HepG2 (cell line): ENCODE results near the gene SFTA2. TPM values are rescaled to one million over a fixed set of nuclear protein-coding genes. Genes with fewer than 3 reads are reported as not detected.

Source experiments
- ATAC-seq: fragments of 200-7000 bp; cut with Tn5 transposase; 3 replicates; pipeline ENCODE4 v1.9.1; 2020; ENCODE audit warnings: mild to moderate bottlenecking, moderate library complexity
- BruUV-seq: library from RNA; stranded (reverse); fragments of 400-500 nt; replicated peaks from 2 replicates; lab custom pipeline; 2021; lab: Mats Ljungman, UMichigan
- CTCF ChIA-PET: fragments of 300-600 bp; formaldehyde crosslinking; extraction: SDS; loops from one replicate; lab custom pipeline; 2021; ENCODE audit warnings: low total read pairs, inconsistent platforms, low intra/inter-chr PET ratio; lab: Yijun Ruan, JAX
- POLR2A ChIA-PET: fragments of 350-600 bp; sonication (Branson Sonifier 250); formaldehyde crosslinking; loops from one replicate; lab custom pipeline; 2020; ENCODE audit warnings: antibody characterized with exemption, inconsistent platforms; lab: Yijun Ruan, JAX
- DNase-seq: peaks from one replicate; pipeline ENCODE4 v3.0.0-alpha.2; 2015; ENCODE audit warnings: low spot score
- FAIRE-seq: peaks from 3 replicates; lab custom pipeline; 2011; peaks lifted over from hg19 to GRCh38; lab: Jason Lieb, UNC
- H2AFZ ChIP-seq: one replicate; pipeline ENCODE4 v1.6.1; 2011; ENCODE audit warnings: low read length, inconsistent platforms
- H3K27ac ChIP-seq: fragments of 300-600 bp; 3 replicates; pipeline ENCODE4 v1.8.0; 2011; ENCODE audit warnings: mixed run types, mild to moderate bottlenecking, mixed read lengths, low read length, inconsistent platforms; ENCODE audit not compliant: insufficient read depth; ENCODE audit errors: extremely low read length
- H3K27me3 ChIP-seq, 2 experiments: fragments of 200-600 bp in 1 of 2; 2 replicates in 1 of 2; 3 replicates in 1 of 2; pipeline versions ENCODE4 v1.6.0 to v1.8.0; 2011; ENCODE audit warnings: low read length in 2 of 2, mild to moderate bottlenecking in 2 of 2, moderate library complexity in 2 of 2, inconsistent platforms in 1 of 2; ENCODE audit not compliant: insufficient read depth in 2 of 2, control insufficient read depth in 1 of 2
- H3K36me3 ChIP-seq, 2 experiments: fragments of 200-600 bp in 1 of 2; replicated peaks in 1 of 2; 2 replicates in 1 of 2; 3 replicates in 1 of 2; pipeline versions ENCODE4 v1.5.1 to v1.8.0; 2011; ENCODE audit warnings: low read length in 2 of 2, inconsistent platforms in 1 of 2; ENCODE audit not compliant: insufficient read depth in 2 of 2, control insufficient read depth in 1 of 2
- H3K4me1 ChIP-seq: 2 replicates; pipeline ENCODE4 v1.5.1; 2012; ENCODE audit warnings: low read length, inconsistent platforms; ENCODE audit not compliant: insufficient read depth
- H3K4me2 ChIP-seq: 2 replicates; pipeline ENCODE4 v1.6.0; 2011; ENCODE audit warnings: low read depth, low read length, inconsistent platforms
- H3K4me3 ChIP-seq, 3 experiments: fragments of 200-600 bp in 1 of 3; sonication (generic), shearing (Covaris generic) in 1 of 3; replicated peaks in 1 of 3; 2 replicates each; pipeline ENCODE4 v1.5.1; 2011 to 2016; ENCODE audit warnings: low read length in 3 of 3, inconsistent platforms in 2 of 3, low read depth in 2 of 3, mild to moderate bottlenecking in 2 of 3, control low read depth in 1 of 3, mixed read lengths in 1 of 3; ENCODE audit not compliant: insufficient read depth in 1 of 3
- H3K79me2 ChIP-seq: one replicate; pipeline ENCODE4 v1.6.1; 2011; ENCODE audit warnings: low read length, inconsistent platforms; ENCODE audit not compliant: insufficient read depth
- H3K9ac ChIP-seq: 2 replicates; pipeline ENCODE4 v1.6.0; 2011; ENCODE audit warnings: mild to moderate bottlenecking, low read depth, low read length, inconsistent platforms; ENCODE audit not compliant: insufficient read depth
- H3K9me3 ChIP-seq: 2 replicates; pipeline ENCODE4 v1.5.1; 2012; ENCODE audit warnings: mild to moderate bottlenecking, low read length
- H4K20me1 ChIP-seq: 2 replicates; pipeline ENCODE4 v1.6.0; 2011; ENCODE audit warnings: inconsistent platforms, mild to moderate bottlenecking, low read length, moderate library complexity; ENCODE audit not compliant: insufficient read depth
- RNF2 ChIP-seq: fragments of 450-650 bp; conservative IDR thresholded peaks from 2 replicates; pipeline ENCODE4 v1.6.1; 2016; ENCODE audit warnings: low read depth
- STAT6 ChIP-seq: sonication (generic); formaldehyde crosslinking; IDR thresholded peaks from 2 replicates; pipeline ENCODE4 v1.4.0; 2020; ENCODE audit warnings: missing genetic modification reagents, mild to moderate bottlenecking, borderline replicate concordance
- WGBS: methylation state at CpG from one replicate; pipeline ENCODE4 v1.1.6; 2017; ENCODE audit warnings: low lambda C conversion rate; 5-methylcytosine and 5-hydroxymethylcytosine counted together
- in situ Hi-C: cut with HindIII; loops from 2 replicates; pipeline ENCODE4 v1.10.0; 2017; ENCODE audit warnings: low pct_unique_long_range_greater_than_20kb; ENCODE audit not compliant: extremely low pct_ligation_motif_present
- intact Hi-C: fragments of 100-400 bp; cut with micrococcal nuclease; formaldehyde crosslinking; loops from one replicate; pipeline ENCODE4 v1.10.0; 2022; ENCODE audit not compliant: unreplicated experiment
- polyA plus RNA-seq, 8 experiments: library from polyadenylated mRNA; depleted of rRNA in 3 of 8; stranded (reverse) in 7 of 8; unstranded in 1 of 8; fragments of >200 nt; fragmentation: Illumina TruSeq in 4 of 8; extraction: Trizol in 4 of 8; gene quantifications; 2 replicates each; pipeline versions ENCODE4 v1.2.1 to v1.2.3, GENCODE V29; 2011 to 2016; ENCODE audit warnings: low read depth in 4 of 8, missing spikeins in 1 of 8, mixed read lengths in 1 of 8; ENCODE audit not compliant: insufficient read depth in 1 of 8
- total RNA-seq, 5 experiments: library from RNA; depleted of rRNA; stranded (reverse); fragments of >200 nt; fragmentation: Illumina TruSeq; extraction: Trizol; gene quantifications; 2 replicates each; pipeline ENCODE4 v1.2.3, GENCODE V29; 2016; ENCODE audit warnings: low read depth in 1 of 5

SFTA2 gene
- total and polyA plus RNA-seq, 2 of the 13 experiments (the other 11 are each of a cell fraction or from before 2014, with no cell fraction given) = not detected

- in situ Hi-C loops = no loop called here
- no peak overlapping the region for H3K4me2 ChIP-seq
Observed at GRCh38 chr6:30954631-30955366, 22.8 kb upstream of the SFTA2 start.

More at GRCh38 chr6:30954631-30955366, 22.8 kb upstream of the SFTA2 start:
- BruUV-seq = no TSS peak
- Histone ChIP-seq H2AFZ (no peak overlapping the region), H3K9ac (no peak overlapping the region), H3K79me2 (no peaks in the 10 kb centered on the region), H3K4me3 (no peak overlapping the region), H3K36me3 (no peaks in the 10 kb centered on the region), H3K9me3 (no peaks in the 10 kb centered on the region), H4K20me1 (no peaks in the 10 kb centered on the region), H3K4me1 (no peaks in the 10 kb centered on the region), H3K27me3 (peaks cover 2 to 48% of the 10 kb centered on the region in 2 experiments; a peak in 4 of 5 replicates), H3K27ac (no peak overlapping the region)
- ChIA-PET CTCF (no interaction called here), POLR2A (no interaction called here)
- FAIRE-seq = no peak
- 8% methylated on average over 8 of the region's 9 CpGs for WGBS
- ATAC-seq = no peak
- no peak for DNase-seq
- intact Hi-C loops = no loop called here
- TF ChIP-seq RNF2 (0 out of 2 replicates have a peak, but pooled peaks have one; percentile 44), STAT6 (CRISPR knock-in tag) (no peak)
- TF ChIP-seq, all 625 proteins: peak for 1
